B cell (primary cell): Measurements from ENCODE around the gene PRKN. TPM values are rescaled to one million over a fixed set of nuclear protein-coding genes. Genes with fewer than 3 reads are reported as not detected.

Source experiments
- ATAC-seq: fragments of 200-7000 bp; cut with Tn5 transposase; one replicate; pipeline ENCODE4 v1.10.0; 2021; ENCODE audit warnings: low read depth, mild to moderate bottlenecking, moderate number of reproducible peaks, moderate library complexity
- CTCF ChIA-PET: fragments of 350-600 bp; sonication (Branson Sonifier 250); formaldehyde crosslinking; loops from one replicate; lab custom pipeline; 2021; ENCODE audit warnings: antibody characterized with exemption, inconsistent platforms; lab: Charles Lee
- POLR2A ChIA-PET: fragments of 350-600 bp; sonication (Branson Sonifier 250); formaldehyde crosslinking; loops from one replicate; lab custom pipeline; 2021; ENCODE audit warnings: antibody characterized with exemption; lab: Charles Lee
- DNase-seq: peaks from one replicate; pipeline ENCODE4 v3.0.0; 2013
- H2AFZ ChIP-seq: 2 replicates; pipeline ENCODE4 v1.6.1; 2012; ENCODE audit warnings: mild to moderate bottlenecking, low read depth, low read length; ENCODE audit not compliant: insufficient read depth, poor library complexity, severe bottlenecking
- H3K27ac ChIP-seq, 2 donors: 1 replicate in 1 of 2; 2 replicates in 1 of 2; pipeline ENCODE4 v1.5.1; 2012 to 2013; ENCODE audit warnings: low read length in 2 of 2, mild to moderate bottlenecking in 2 of 2, moderate library complexity in 1 of 2
- H3K27me3 ChIP-seq, 4 experiments: fragments of 200-600 bp in 1 of 4; sonication (generic) in 1 of 4; replicated peaks in 1 of 4; 1 replicate in 2 of 4; 2 replicates in 2 of 4; pipeline versions ENCODE4 v1.6.1 to v1.7.0; 2013 to 2016; ENCODE audit warnings: low read length in 3 of 4, mild to moderate bottlenecking in 2 of 4, mixed read lengths in 1 of 4, moderate library complexity in 1 of 4; ENCODE audit not compliant: insufficient read depth in 4 of 4, control insufficient read depth in 3 of 4; ENCODE audit errors: control extremely low read depth in 1 of 4
- H3K36me3 ChIP-seq, 2 experiments: replicated peaks in 1 of 2; 1 replicate in 1 of 2; 2 replicates in 1 of 2; pipeline versions ENCODE4 v1.6.1 to v1.7.1; 2013; ENCODE audit warnings: low read length in 1 of 2; ENCODE audit not compliant: insufficient read depth in 2 of 2, control insufficient read depth in 1 of 2; ENCODE audit errors: control extremely low read depth in 1 of 2, extremely low read depth in 1 of 2
- H3K4me1 ChIP-seq, 2 donors: fragments of 200-600 bp in 1 of 2; sonication (generic) in 1 of 2; 1 replicate in 1 of 2; 2 replicates in 1 of 2; pipeline versions ENCODE4 v1.5.1 to v1.6.1; 2013 to 2017; ENCODE audit warnings: low read length in 2 of 2; ENCODE audit not compliant: control insufficient read depth in 2 of 2, insufficient read depth in 2 of 2
- H3K4me2 ChIP-seq: replicated peaks from 2 replicates; pipeline ENCODE3; 2012; ENCODE audit warnings: mild to moderate bottlenecking, low read depth, low read length; ENCODE audit not compliant: poor library complexity, severe bottlenecking
- H3K4me3 ChIP-seq, 5 experiments: fragments of 200-600 bp in 1 of 5; sonication (generic) in 1 of 5; 1 replicate in 3 of 5; 2 replicates in 2 of 5; pipeline versions ENCODE4 v1.5.1 to v1.7.0; 2011 to 2016; ENCODE audit warnings: low read length in 4 of 5, mild to moderate bottlenecking in 4 of 5, low read depth in 2 of 5, control low read depth in 1 of 5, moderate library complexity in 1 of 5; ENCODE audit not compliant: insufficient read depth in 1 of 5; ENCODE audit errors: control extremely low read depth in 1 of 5, extremely low read depth in 1 of 5
- H3K79me2 ChIP-seq: fragments of 200-600 bp; sonication (generic); one replicate; pipeline ENCODE4 v1.6.0; 2016; ENCODE audit warnings: low read length; ENCODE audit not compliant: control insufficient read depth, insufficient read depth
- H3K9ac ChIP-seq: fragments of 200-600 bp; sonication (generic); 2 replicates; pipeline ENCODE4 v1.6.1; 2017; ENCODE audit warnings: mild to moderate bottlenecking, low read length, moderate library complexity
- H3K9me3 ChIP-seq, 3 donors: one replicate each; pipeline versions ENCODE4 v1.6.1 to v1.7.1; 2013; ENCODE audit warnings: low read length in 2 of 3; ENCODE audit not compliant: control insufficient read depth in 2 of 3, insufficient read depth in 1 of 3; ENCODE audit errors: control extremely low read depth in 1 of 3
- H4K20me1 ChIP-seq: 2 replicates; pipeline ENCODE4 v1.6.0; 2012; ENCODE audit warnings: mild to moderate bottlenecking, low read length; ENCODE audit not compliant: insufficient read depth, control insufficient read depth, poor library complexity, severe bottlenecking
- H3K27ac Mint-ChIP-seq: one replicate; pipeline ENCODE4 v1.8.0; 2021; ENCODE audit warnings: mixed read lengths
- H3K27me3 Mint-ChIP-seq: one replicate; pipeline ENCODE4 v1.8.0; 2021; ENCODE audit warnings: mixed read lengths
- H3K4me1 Mint-ChIP-seq: one replicate; pipeline ENCODE4 v1.8.0; 2021; ENCODE audit warnings: mixed read lengths
- H3K4me3 Mint-ChIP-seq: one replicate; pipeline ENCODE4 v1.8.0; 2021; ENCODE audit warnings: mixed read lengths
- H3K9me3 Mint-ChIP-seq: one replicate; pipeline ENCODE4 v1.8.0; 2022; ENCODE audit warnings: mixed read lengths; ENCODE audit not compliant: insufficient read depth
- EZH2 ChIP-seq: IDR thresholded peaks from 2 replicates; pipeline ENCODE4 v1.6.1; 2012; ENCODE audit warnings: borderline replicate concordance, low read depth, mild to moderate bottlenecking, moderate library complexity, low read length; ENCODE audit not compliant: insufficient read depth, poor library complexity, severe bottlenecking
- WGBS: methylation state at CpG from one replicate; pipeline ENCODE4 v1.1.5; 2013; ENCODE audit warnings: missing lambda C conversion rate; ENCODE audit not compliant: insufficient coverage; 5-methylcytosine and 5-hydroxymethylcytosine counted together
- intact Hi-C: fragments of 100-400 bp; cut with micrococcal nuclease; formaldehyde crosslinking; loops from one replicate; pipeline ENCODE4 v1.10.0; 2022
- polyA plus RNA-seq: library from polyadenylated mRNA; depleted of rRNA; stranded (reverse); fragments of >200 nt; gene quantifications from 2 replicates; pipeline ENCODE4 v1.2.3, GENCODE V29; 2012
- total RNA-seq, 2 donors: library from RNA; stranded (reverse); fragments of 120-200 nt in 1 of 2; gene quantifications; 1 replicate in 1 of 2; 2 replicates in 1 of 2; pipeline versions ENCODE4 v1.2.3 to v1.2.4, GENCODE V29; 2013 to 2022
- TF ChIP-seq, protein P1 (sequence below): fragments of 200-600 bp; IDR thresholded peaks from one replicate; pipeline ENCODE4 v1.8.0; 2022; ENCODE audit warnings: antibody characterized with exemption, mild to moderate bottlenecking

The PRKN gene
- total and polyA plus RNA-seq, 2 donors (not counting 1 experiment from before 2014, with no cell fraction given), result 1.6 to 6.2 TPM

DNA sequence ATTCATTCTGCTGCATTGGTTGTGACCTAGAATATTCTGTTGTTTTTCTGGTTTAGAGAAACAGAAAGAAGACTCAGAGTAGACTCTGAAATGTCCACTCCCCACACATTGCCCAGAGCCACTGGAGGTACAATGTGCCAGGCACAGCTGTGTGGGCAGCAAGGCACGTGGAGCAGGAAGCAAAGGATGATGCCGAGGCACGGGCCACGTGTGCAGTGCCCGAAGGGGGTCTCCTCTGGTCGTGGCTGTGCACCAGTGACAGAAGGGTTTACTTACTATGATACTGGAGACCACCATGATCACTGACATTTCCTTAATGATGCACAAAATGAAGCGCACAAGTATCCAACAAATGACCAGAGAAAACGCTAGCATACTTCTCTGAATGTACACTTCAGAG, 488.9 kb downstream of the PRKN start:
- WGBS, result 85% methylated on average over 6 of the region's 8 CpGs
- ChIA-PET POLR2A (no interaction called here), CTCF (no interaction called here)
- intact Hi-C loops, result no loop called here
- Histone ChIP-seq H3K9me3 (no peaks in the 10 kb centered on the region), H3K27ac (no peak overlapping the region), H3K27me3 (no peaks in the 10 kb centered on the region), H3K4me2 (no peak overlapping the region), H4K20me1 (no peaks in the 10 kb centered on the region), H3K4me1 (no peaks in the 10 kb centered on the region), H3K79me2 (no peaks in the 10 kb centered on the region), H3K4me3 (no peak overlapping the region), H3K9ac (no peak overlapping the region), H2AFZ (no peak overlapping the region), H3K36me3 (no peaks in the 10 kb centered on the region)
- no peak for DNase-seq
- Mint-ChIP-seq H3K9me3 (no peaks in the 10 kb centered on the region), H3K27me3 (no peaks in the 10 kb centered on the region), H3K4me3 (no peak overlapping the region), H3K4me1 (no peaks in the 10 kb centered on the region), H3K27ac (no peak overlapping the region)
- TF ChIP-seq EZH2, result no peak
- TF ChIP-seq, protein P1, sequence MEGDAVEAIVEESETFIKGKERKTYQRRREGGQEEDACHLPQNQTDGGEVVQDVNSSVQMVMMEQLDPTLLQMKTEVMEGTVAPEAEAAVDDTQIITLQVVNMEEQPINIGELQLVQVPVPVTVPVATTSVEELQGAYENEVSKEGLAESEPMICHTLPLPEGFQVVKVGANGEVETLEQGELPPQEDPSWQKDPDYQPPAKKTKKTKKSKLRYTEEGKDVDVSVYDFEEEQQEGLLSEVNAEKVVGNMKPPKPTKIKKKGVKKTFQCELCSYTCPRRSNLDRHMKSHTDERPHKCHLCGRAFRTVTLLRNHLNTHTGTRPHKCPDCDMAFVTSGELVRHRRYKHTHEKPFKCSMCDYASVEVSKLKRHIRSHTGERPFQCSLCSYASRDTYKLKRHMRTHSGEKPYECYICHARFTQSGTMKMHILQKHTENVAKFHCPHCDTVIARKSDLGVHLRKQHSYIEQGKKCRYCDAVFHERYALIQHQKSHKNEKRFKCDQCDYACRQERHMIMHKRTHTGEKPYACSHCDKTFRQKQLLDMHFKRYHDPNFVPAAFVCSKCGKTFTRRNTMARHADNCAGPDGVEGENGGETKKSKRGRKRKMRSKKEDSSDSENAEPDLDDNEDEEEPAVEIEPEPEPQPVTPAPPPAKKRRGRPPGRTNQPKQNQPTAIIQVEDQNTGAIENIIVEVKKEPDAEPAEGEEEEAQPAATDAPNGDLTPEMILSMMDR, result no peak
- ATAC-seq, result no peak

- H3K4me1 Mint-ChIP-seq, result no peaks in the 10 kb centered on the region
- H3K4me3 Mint-ChIP-seq, result no peak overlapping the region
- intact Hi-C loops, result no loop called here
- H3K9me3 ChIP-seq, result no peaks in the 10 kb centered on the region
- no peak overlapping the region for H3K4me3 ChIP-seq
- POLR2A ChIA-PET, result no interaction called here
- no peak for DNase-seq
- H3K4me1 ChIP-seq, result no peaks in the 10 kb centered on the region
- H3K27me3 Mint-ChIP-seq, result no peaks in the 10 kb centered on the region
- CTCF ChIA-PET, result no interaction called here
- no peak overlapping the region for H3K9ac ChIP-seq
- ATAC-seq, result no peak
- WGBS, result no CpG with 5 or more reads among the region's 1 CpG
- H3K36me3 ChIP-seq, result no peaks in the 10 kb centered on the region
- H2AFZ ChIP-seq, result no peak overlapping the region
- H3K4me2 ChIP-seq, result no peak overlapping the region
- H3K27ac ChIP-seq, result no peak overlapping the region
- no peaks in the 10 kb centered on the region for H3K9me3 Mint-ChIP-seq
- no peaks in the 10 kb centered on the region for H3K27me3 ChIP-seq
- H4K20me1 ChIP-seq, result no peaks in the 10 kb centered on the region
- no peak for TF ChIP-seq EZH2
- TF ChIP-seq, protein P1, result no peak
- no peak overlapping the region for H3K27ac Mint-ChIP-seq
- no peaks in the 10 kb centered on the region for H3K79me2 ChIP-seq
These were observed 490.2 kb downstream of the PRKN start for GRCh38 chr6:162237331-162237730.
